HL-60 (cell line): Measurements from ENCODE around the gene PTPRN2.

Experiments used
- CTCF ChIP-seq: IDR thresholded peaks from one replicate; pipeline ENCODE4 v1.5.1; 2011; ENCODE audit warnings: low read length, control low read depth, inconsistent platforms; ENCODE audit not compliant: insufficient read depth
- POLR2AphosphoS5 ChIP-seq: IDR thresholded peaks from 2 replicates; pipeline ENCODE4 v1.6.1; 2012; ENCODE audit warnings: low read depth

- TF ChIP-seq CTCF: no peak
- TF ChIP-seq POLR2AphosphoS5: no peak
These were observed 220.5 kb downstream of the PTPRN2 start for GRCh38 chr7:158366916-158367633.
